ENCODE results near the gene CLTB.

Gene CLTB

GRCh38 chr5:176415952-176416924 lies at the start of gene CLTB:
Gene CLTB, minus strand, starts transcription at chr5:176416539. Its CDS starts 176 bp downstream, at chr5:176416363.
- Histone ChIP-seq H3K36me3 (ENCODE audit: control insufficient read depth, insufficient read depth, low read length) (no peaks in the 10 kb centered on the region), H3K4me2 (ENCODE audit: low read length) (peak within 1 kb of the TSS; percentile 86), H3K27me3 (ENCODE audit: control insufficient read depth, insufficient read depth, low read length) (no peaks in the 10 kb centered on the region), H3K9me3 (ENCODE audit: control insufficient read depth, low read length) (no peaks in the 10 kb centered on the region), H3K27ac (peak within 1 kb of the TSS; percentile 84), H3K9ac (peak within 1 kb of the TSS; percentile 78), H3K4me1 (peaks cover 14% of the 10 kb centered on the region), H2AFZ (peak within 1 kb of the TSS; percentile 92), H3K79me2 (peaks cover 35% of the 10 kb centered on the region), H3K4me3 (ENCODE audit: low read depth, low read length) (peak within 1 kb of the TSS; percentile 87)
- TF ChIP-seq CTCF (IDR thresholded peaks at IDR 0.05): peak; percentile 54

- H3K4me1 ChIP-seq: peaks cover 12% of the 10 kb centered on the region
- no peak overlapping the region for H3K27ac ChIP-seq
- no peaks in the 10 kb centered on the region for H3K9me3 ChIP-seq (ENCODE audit: control insufficient read depth, low read length)
Observed at GRCh38 chr5:176463113-176463764, 46.9 kb upstream of the CLTB start.

GRCh38 chr5:176461349-176461748 lies 45.0 kb upstream of the CLTB start:
- H3K36me3 ChIP-seq (ENCODE audit: control insufficient read depth, insufficient read depth, low read length): no peaks in the 10 kb centered on the region
- no peak overlapping the region for H3K4me2 ChIP-seq (ENCODE audit: low read length)
- H2AFZ ChIP-seq: no peak overlapping the region
- no peaks in the 10 kb centered on the region for H3K27me3 ChIP-seq (ENCODE audit: control insufficient read depth, insufficient read depth, low read length)
- H3K4me1 ChIP-seq: peaks cover 7% of the 10 kb centered on the region
- peaks cover 82% of the 10 kb centered on the region for H3K79me2 ChIP-seq
- H3K27ac ChIP-seq: no peak overlapping the region
- no peak overlapping the region for H3K4me3 ChIP-seq (ENCODE audit: low read depth, low read length)
- H3K9ac ChIP-seq: no peak overlapping the region
- TF ChIP-seq CTCF (IDR thresholded peaks at IDR 0.05): no peak
- H3K9me3 ChIP-seq (ENCODE audit: control insufficient read depth, low read length): no peaks in the 10 kb centered on the region

More at GRCh38 chr5:176463113-176463764, 46.9 kb upstream of the CLTB start:
- H3K79me2 ChIP-seq: peaks cover 74% of the 10 kb centered on the region
- no peak for TF ChIP-seq CTCF (IDR thresholded peaks at IDR 0.05)
- H2AFZ ChIP-seq: no peak overlapping the region
- H3K4me3 ChIP-seq (ENCODE audit: low read depth, low read length): no peak overlapping the region
- H3K36me3 ChIP-seq (ENCODE audit: control insufficient read depth, insufficient read depth, low read length): no peaks in the 10 kb centered on the region
- H3K4me2 ChIP-seq (ENCODE audit: low read length): no peak overlapping the region
- no peaks in the 10 kb centered on the region for H3K27me3 ChIP-seq (ENCODE audit: control insufficient read depth, insufficient read depth, low read length)
- no peak overlapping the region for H3K9ac ChIP-seq

GRCh38 chr5:176458904-176459561 lies 42.7 kb upstream of the CLTB start:
- Histone ChIP-seq H2AFZ (no peak overlapping the region), H3K4me2 (ENCODE audit: low read length) (no peak overlapping the region), H3K79me2 (peaks cover 81% of the 10 kb centered on the region), H3K4me3 (ENCODE audit: low read depth, low read length) (no peak overlapping the region), H3K4me1 (no peaks in the 10 kb centered on the region), H3K9ac (no peak overlapping the region), H3K27ac (no peak overlapping the region), H3K27me3 (ENCODE audit: control insufficient read depth, insufficient read depth, low read length) (no peaks in the 10 kb centered on the region), H3K9me3 (ENCODE audit: control insufficient read depth, low read length) (no peaks in the 10 kb centered on the region), H3K36me3 (ENCODE audit: control insufficient read depth, insufficient read depth, low read length) (no peaks in the 10 kb centered on the region)
- TF ChIP-seq CTCF (IDR thresholded peaks at IDR 0.05): no peak
